Cerebellar nuclear complex (tissue), 1 donor: ENCODE results near the gene OR2T11.
"Not testable (repeated sequence)": the region's sequence is repeated elsewhere in the genome, so short reads cannot be mapped to it uniquely, and the experiment has no call there.

Experiments used
- DNase-seq, 2 experiments: peaks; one replicate each; lab custom pipeline; 2025; lab: John Stamatoyannopoulos, UW

OR2T11 gene

GRCh38 chr1:248618878-248619277, 16.0 kb downstream of the OR2T11 start:
- no peak for DNase-seq

DNA sequence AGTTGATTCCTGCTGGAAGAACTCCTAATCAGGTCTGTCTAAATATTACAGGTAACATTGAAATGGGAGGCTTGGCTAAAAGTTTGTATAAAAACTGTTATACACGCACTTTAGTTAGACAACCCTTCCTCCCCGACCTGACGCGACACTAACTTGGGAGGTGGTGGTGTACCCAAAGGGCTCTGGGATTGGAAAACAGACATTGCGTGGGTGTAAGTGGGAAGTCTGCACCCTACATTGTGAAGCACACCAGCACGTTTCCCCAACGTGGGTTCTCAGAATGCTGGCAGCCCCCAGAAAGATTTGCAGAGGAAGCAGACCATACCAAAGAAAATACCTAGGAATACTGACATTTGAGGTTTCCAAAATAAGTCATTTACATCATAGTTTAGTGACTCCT, 16.8 kb downstream of the OR2T11 start:
- no peak for DNase-seq

GRCh38 chr1:248613742-248614141, 21.1 kb downstream of the OR2T11 start:
- DNase-seq, result no peak

- DNase-seq, result no peak
Observed at GRCh38 chr1:248611883-248612414, 22.9 kb downstream of the OR2T11 start.

- no peak for DNase-seq
Observed at GRCh38 chr1:248610301-248610700, 24.6 kb downstream of the OR2T11 start.

- DNase-seq, result no peak
Observed at GRCh38 chr1:248599396-248599795, 35.5 kb downstream of the OR2T11 start.

DNA sequence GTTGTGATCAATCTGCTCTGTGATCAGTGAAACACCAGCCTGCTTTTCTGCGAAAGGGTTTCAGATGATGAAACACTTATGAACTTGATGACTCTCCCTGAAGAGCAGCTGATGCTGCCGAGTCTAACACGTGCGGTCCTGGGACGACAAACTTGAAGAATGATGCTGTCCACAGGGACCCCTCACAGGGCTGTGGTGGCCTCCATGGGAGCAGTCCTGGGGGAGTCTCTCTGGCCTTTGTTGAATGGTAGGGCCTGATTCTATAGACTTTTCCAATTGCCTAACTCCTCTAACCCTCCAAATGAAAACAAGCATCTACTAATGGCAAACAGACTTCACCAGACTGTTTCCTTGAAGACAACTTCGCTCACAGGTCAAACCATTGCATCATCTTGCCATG, 37.3 kb downstream of the OR2T11 start, which contains the start of gene OR2T10:
OR2T10 (minus strand) TSS at position 112 of the 400 bp plus-strand sequence. CDS start 3,932 bp downstream, outside the sequence.
- DNase-seq, result no peak

DNA sequence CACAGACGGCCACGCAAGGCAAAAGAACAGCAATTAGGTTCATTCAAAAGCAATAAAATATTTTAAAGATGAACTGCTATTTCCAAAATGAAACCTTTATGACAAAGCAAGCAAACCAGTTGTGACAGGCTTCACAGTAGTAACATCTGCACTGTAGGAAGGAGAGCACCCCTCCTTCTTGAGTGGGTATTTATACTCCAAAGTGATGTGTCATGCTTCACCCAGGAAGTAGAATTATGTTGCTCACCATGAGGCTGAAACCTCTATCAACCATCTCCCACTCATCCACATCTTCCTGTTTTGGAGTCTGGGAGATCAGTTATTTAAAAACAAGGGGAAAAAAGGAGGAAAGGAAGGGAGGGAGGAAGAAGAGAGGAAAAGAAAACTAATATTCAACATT, 38.3 kb downstream of the OR2T11 start:
- DNase-seq, result no peak

DNA sequence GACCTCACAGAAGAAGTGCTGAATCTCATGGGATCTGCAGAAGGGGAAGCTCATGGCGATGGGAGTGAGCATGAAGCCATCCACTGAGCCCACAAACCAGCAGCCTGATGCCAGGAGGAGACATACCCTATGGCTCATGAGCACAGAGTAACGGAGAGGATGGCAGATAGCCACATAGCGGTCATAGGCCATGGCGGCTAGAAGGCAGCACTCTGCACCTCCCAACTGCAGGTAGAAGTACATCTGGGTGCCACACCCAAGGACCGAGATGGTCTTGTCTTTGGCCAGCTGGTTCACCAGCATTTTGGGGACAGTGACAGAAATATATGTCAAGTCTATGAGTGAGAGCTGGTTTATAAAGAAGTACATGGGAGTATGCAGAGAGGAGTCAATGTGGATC, 41.7 kb downstream of the OR2T11 start:
- DNase-seq, result no peak

DNA sequence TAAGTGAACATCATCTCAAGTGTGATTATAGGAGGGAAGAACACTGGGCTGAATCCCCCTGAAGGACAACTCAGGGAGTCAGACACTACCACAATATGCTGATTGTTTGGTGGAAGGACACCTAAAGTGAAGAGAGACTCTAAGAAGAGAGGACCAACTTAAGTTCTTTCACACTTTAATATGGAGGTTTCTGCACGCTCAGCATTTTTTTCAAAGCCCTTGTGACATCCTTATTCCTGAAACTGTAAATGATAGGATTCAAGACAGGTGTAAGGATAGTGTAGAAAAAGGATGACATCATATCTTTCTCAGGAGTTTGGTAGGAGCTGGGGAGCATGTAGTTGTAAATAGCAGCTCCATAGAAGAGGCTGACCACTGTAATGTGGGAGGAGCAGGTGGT, 42.2 kb downstream of the OR2T11 start:
- no peak for DNase-seq

- DNase-seq, result no peak
Observed at GRCh38 chr1:248590055-248590454, 44.8 kb downstream of the OR2T11 start.

- no peak for DNase-seq
Observed at GRCh38 chr1:248589334-248589733, 45.6 kb downstream of the OR2T11 start.

GRCh38 chr1:248585266-248585665, 49.6 kb downstream of the OR2T11 start:
- no peak for DNase-seq

DNA sequence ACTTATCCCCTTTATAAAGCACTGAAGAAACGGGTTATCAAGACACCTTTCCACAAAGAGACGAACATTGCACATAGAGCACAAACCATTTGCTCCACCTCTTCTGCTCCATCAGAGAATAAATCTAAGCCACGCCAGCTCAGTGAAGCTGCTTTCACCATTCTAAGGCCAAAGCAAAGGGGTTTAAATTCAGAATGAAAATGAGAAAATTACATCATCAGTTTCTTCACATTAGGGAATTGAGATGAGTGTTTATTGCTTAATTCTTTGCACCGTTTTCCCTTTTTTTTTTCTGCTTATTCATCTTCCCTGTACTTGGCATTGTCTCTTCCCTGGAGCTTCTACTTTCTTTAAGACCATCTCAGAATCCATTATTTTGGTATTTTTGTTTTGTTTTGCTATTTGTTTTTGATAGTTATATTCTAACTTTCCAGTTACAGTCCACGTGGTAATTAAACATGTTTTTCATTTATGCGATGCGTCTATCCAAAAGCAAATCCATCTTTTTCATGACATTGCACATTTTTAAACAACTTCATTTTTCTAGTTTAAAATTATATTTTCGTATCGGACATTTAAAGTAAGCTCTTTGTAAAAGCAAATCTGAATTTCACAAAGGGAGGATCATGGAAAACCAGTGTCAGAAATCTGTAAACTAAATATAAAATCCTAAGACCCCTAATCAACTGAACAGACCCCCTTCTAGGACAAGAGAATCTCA, 58.5 kb downstream of the OR2T11 start:
- DNase-seq, result no peak

- DNase-seq, result not testable (repeated sequence)
Observed at GRCh38 chr1:248574657-248575056, 60.2 kb downstream of the OR2T11 start, which contains the start of gene OR2T34. Gene OR2T34, minus strand, starts transcription at chr1:248574757. Its CDS starts 0 bp downstream, at chr1:248574757.

- DNase-seq, result not testable (repeated sequence)
Observed at GRCh38 chr1:248573856-248574255, 61.0 kb downstream of the OR2T11 start.
